A673 (cell line): Measurements from ENCODE around the gene TAS1R3. TPM values are rescaled to one million over a fixed set of nuclear protein-coding genes. Genes with fewer than 3 reads are reported as not detected.

Experiments
- BruUV-seq: library from RNA; stranded (reverse); fragments of 400-500 nt; replicated peaks from 2 replicates; lab custom pipeline; 2021; lab: Mats Ljungman, UMichigan
- CTCF ChIA-PET: fragments of 300-600 bp; sonication (Branson Sonifier 250); formaldehyde crosslinking; loops from one replicate; lab custom pipeline; 2022; ENCODE audit warnings: antibody characterized with exemption; lab: Charles Lee
- POLR2A ChIA-PET: fragments of 300-600 bp; sonication (Branson Sonifier 250); formaldehyde crosslinking; loops from one replicate; lab custom pipeline; 2022; ENCODE audit warnings: antibody characterized with exemption; ENCODE audit not compliant: low non-redundant PET; lab: Charles Lee
- DNase-seq: peaks from one replicate; pipeline ENCODE4 v3.0.0-alpha.2; 2015; ENCODE audit warnings: low spot score
- H3K27ac ChIP-seq: fragments of 200-600 bp; sonication (generic); 2 replicates; pipeline ENCODE4 v1.5.1; 2016; ENCODE audit warnings: mixed run types, low read depth, mild to moderate bottlenecking, mixed read lengths, antibody characterized with exemption, low read length; ENCODE audit not compliant: poor library complexity, severe bottlenecking
- H3K27me3 ChIP-seq: fragments of 200-600 bp; sonication (generic); replicated peaks from 2 replicates; pipeline ENCODE4 v1.6.1; 2017; ENCODE audit warnings: mixed run types, low read depth, mild to moderate bottlenecking, mixed read lengths, antibody characterized with exemption, low read length; ENCODE audit not compliant: insufficient read depth, poor library complexity
- H3K36me3 ChIP-seq: fragments of 200-600 bp; sonication (generic); 2 replicates; pipeline ENCODE4 v1.6.1; 2016; ENCODE audit warnings: mixed run types, mild to moderate bottlenecking, mixed read lengths, antibody characterized with exemption, low read length; ENCODE audit not compliant: insufficient read depth, poor library complexity, severe bottlenecking
- H3K4me1 ChIP-seq: fragments of 200-600 bp; sonication (generic); 2 replicates; pipeline ENCODE4 v1.6.1; 2017; ENCODE audit warnings: mixed run types, mild to moderate bottlenecking, mixed read lengths, antibody characterized with exemption, low read length; ENCODE audit not compliant: insufficient read depth, poor library complexity, severe bottlenecking
- H3K4me3 ChIP-seq: fragments of 200-600 bp; sonication (generic); 2 replicates; pipeline ENCODE4 v1.5.1; 2016; ENCODE audit warnings: low read depth, mixed run types, mild to moderate bottlenecking, mixed read lengths, low read length; ENCODE audit not compliant: poor library complexity, severe bottlenecking
- H3K9me3 ChIP-seq: fragments of 200-600 bp; sonication (generic); 2 replicates; pipeline ENCODE4 v1.6.1; 2016; ENCODE audit warnings: mixed run types, low read depth, mild to moderate bottlenecking, mixed read lengths, antibody characterized with exemption, low read length; ENCODE audit not compliant: poor library complexity, severe bottlenecking
- CTCF ChIP-seq: fragments of 300-800, 200-600 bp; sonication (generic); conservative IDR thresholded peaks from 2 replicates; pipeline ENCODE4 v1.5.1; 2017; ENCODE audit warnings: low read depth, mild to moderate bottlenecking, antibody characterized with exemption, low read length, moderate library complexity, mixed read lengths
- EZH2 ChIP-seq: fragments of 200-600 bp; sonication (generic); IDR thresholded peaks from 2 replicates; pipeline ENCODE4 v1.6.1; 2017; ENCODE audit warnings: borderline replicate concordance, low read depth, mild to moderate bottlenecking, mixed read lengths, antibody characterized with exemption, low read length; ENCODE audit not compliant: poor library complexity, severe bottlenecking
- intact Hi-C: fragments of 100-400 bp; cut with micrococcal nuclease; formaldehyde crosslinking; loops from one replicate; pipeline ENCODE4 v1.10.0; 2022; ENCODE audit not compliant: unreplicated experiment
- total RNA-seq: library from RNA; stranded (reverse); gene quantifications from 2 replicates; pipeline ENCODE4 v1.2.3, GENCODE V29; 2021

Gene TAS1R3
- total RNA-seq, 1 experiment from 2014 or later = 0.21 TPM

GRCh38 chr1:1356166-1356795 lies 25.2 kb downstream of the TAS1R3 start:
- no peak overlapping the region for H3K27ac ChIP-seq
- no peak for TF ChIP-seq CTCF
- TF ChIP-seq EZH2 = no peak
- no TSS peak for BruUV-seq
- intact Hi-C loops = no loop called here
- POLR2A ChIA-PET = no interaction called here
- H3K27me3 ChIP-seq = peaks cover 5% of the 10 kb centered on the region
- no peak for DNase-seq
- H3K4me1 ChIP-seq = no peaks in the 10 kb centered on the region
- H3K4me3 ChIP-seq = no peak overlapping the region
- no peaks in the 10 kb centered on the region for H3K9me3 ChIP-seq
- CTCF ChIA-PET = no interaction called here
- H3K36me3 ChIP-seq = no peaks in the 10 kb centered on the region

DNA sequence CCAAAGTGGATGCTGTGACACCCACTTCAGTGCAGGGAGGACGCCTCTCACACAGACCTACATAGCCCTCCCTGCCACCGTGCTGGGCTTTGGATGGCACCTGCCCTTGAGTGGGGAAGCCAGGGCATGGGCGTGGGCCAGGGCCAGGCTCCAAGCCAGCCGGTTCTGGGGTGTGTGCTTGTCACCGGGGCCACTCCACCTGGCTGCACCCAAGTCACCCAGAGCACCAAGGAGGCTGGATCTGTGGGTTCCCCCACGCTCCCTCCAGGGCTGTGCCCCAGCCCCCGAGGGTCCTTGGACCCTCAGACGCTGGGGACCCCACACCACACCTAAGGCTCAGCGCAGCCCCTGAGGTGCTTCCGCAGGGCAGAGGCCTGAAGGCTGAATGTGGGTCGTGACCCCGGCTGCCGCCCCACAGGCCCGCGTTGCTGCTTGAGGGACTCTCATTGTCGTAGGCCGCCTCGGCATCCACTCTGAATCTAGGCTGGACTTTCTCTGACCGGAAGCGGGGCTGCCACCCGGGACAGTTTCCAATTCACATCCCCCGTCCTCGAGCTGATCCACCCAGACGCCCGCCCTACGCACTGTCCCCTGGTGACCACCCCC lies 25.8 kb downstream of the TAS1R3 start:
- DNase-seq = no peak
- ChIA-PET CTCF (no interaction called here), POLR2A (no interaction called here)
- Histone ChIP-seq H3K9me3 (no peaks in the 10 kb centered on the region), H3K4me3 (no peak overlapping the region), H3K4me1 (no peaks in the 10 kb centered on the region), H3K27me3 (peaks cover 5% of the 10 kb centered on the region), H3K27ac (no peak overlapping the region), H3K36me3 (no peaks in the 10 kb centered on the region)
- intact Hi-C loops = no loop called here
- TF ChIP-seq EZH2 = no peak
- TF ChIP-seq CTCF = no peak
- no TSS peak for BruUV-seq

DNA sequence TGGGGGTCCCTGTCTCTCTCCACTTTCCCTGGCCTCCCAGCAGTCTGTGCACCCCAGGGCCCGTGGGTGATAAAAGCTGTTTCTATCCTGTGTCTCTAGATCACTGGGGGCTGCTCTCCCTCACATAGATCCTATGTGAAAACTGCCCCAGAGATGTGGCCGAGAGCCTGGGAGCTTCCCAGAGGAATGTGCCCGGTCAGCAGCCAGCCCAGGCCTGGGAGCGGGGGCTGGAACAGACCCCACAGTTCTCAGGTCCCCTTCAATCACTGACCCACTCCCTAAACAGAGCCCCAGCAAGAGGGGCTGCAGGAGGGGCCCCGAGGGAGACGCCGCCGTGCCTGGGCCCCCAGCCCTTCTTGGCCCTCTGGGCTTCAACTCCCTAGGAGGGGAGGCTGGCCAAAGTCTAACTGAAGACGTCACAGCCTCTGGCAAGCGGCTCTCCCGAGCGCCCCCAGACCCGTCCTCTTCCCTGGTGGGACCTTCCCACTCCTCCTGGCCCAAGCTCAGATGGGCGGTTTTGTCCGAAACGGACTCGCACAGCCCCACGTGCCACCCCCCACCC lies 26.9 kb downstream of the TAS1R3 start:
- intact Hi-C loops = no loop called here
- H3K27ac ChIP-seq = no peak overlapping the region
- H3K27me3 ChIP-seq = peaks cover 5% of the 10 kb centered on the region
- no peaks in the 10 kb centered on the region for H3K4me1 ChIP-seq
- ChIA-PET POLR2A (no interaction called here), CTCF (no interaction called here)
- no peak for TF ChIP-seq EZH2
- no peak for TF ChIP-seq CTCF
- no TSS peak for BruUV-seq
- H3K9me3 ChIP-seq = no peaks in the 10 kb centered on the region
- no peak overlapping the region for H3K4me3 ChIP-seq
- no peak for DNase-seq
- no peaks in the 10 kb centered on the region for H3K36me3 ChIP-seq
